T-helper 2 cell treated with Interferon-gamma antibody and Interleukin-4, amounts not matched to agents 100 ng/mL and 5 ng/mL, for 36 hours (primary cell): ENCODE measurements around the gene MYLK3. TPM values are rescaled to one million over a fixed set of nuclear protein-coding genes. Genes with fewer than 3 reads are reported as not detected.
"Not testable (repeated sequence)": the region's sequence is repeated elsewhere in the genome, so short reads cannot be mapped to it uniquely, and the experiment has no call there.

Source experiments
- intact Hi-C: fragments of 100-400 bp; cut with micrococcal nuclease; formaldehyde crosslinking; loops from one replicate; pipeline ENCODE4 v1.15.1; 2023
- total RNA-seq: library from RNA; stranded (reverse); gene quantifications from 2 replicates; pipeline ENCODE4 v1.2.3, GENCODE V29; 2022

Gene MYLK3
- 0.39 and 0.59 TPM in 2 replicates for total RNA-seq

- intact Hi-C loops, result no loop called here
These were observed at the start of gene MYLK3 for GRCh38 chr16:46747777-46748651. TSS of gene MYLK3 (minus strand) at chr16:46748344. CDS start at chr16:46748193, 151 bp downstream.

GRCh38 chr16:46797501-46797900, 49.4 kb upstream of the MYLK3 start:
- intact Hi-C loops, result no loop called here

GRCh38 chr16:46796764-46797269, 48.7 kb upstream of the MYLK3 start:
- intact Hi-C loops, result no loop called here

- intact Hi-C loops, result no loop called here
These were observed 45.7 kb upstream of the MYLK3 start for GRCh38 chr16:46793841-46794240.

GRCh38 chr16:46790599-46791270, 42.6 kb upstream of the MYLK3 start:
- intact Hi-C loops, result loop anchor here (1.0 to 2.0 kb wide), 3 partner anchors 16 to 101 kb away; partner anchors contain the start of genes C16orf87, ORC6 and VPS35

GRCh38 chr16:46789499-46790414, 41.6 kb upstream of the MYLK3 start:
- intact Hi-C loops, result loop anchor here (1.0 to 2.0 kb wide), 3 partner anchors 17 to 100 kb away; partner anchors contain the start of genes C16orf87, ORC6 and VPS35

- intact Hi-C loops, result no loop called here
These were observed 40.8 kb upstream of the MYLK3 start for GRCh38 chr16:46788891-46789474.

- intact Hi-C loops, result no loop called here
These were observed 39.8 kb upstream of the MYLK3 start for GRCh38 chr16:46787909-46788308.

- intact Hi-C loops, result no loop called here
These were observed 37.1 kb upstream of the MYLK3 start for GRCh38 chr16:46785076-46785845.

- intact Hi-C loops, result not testable (repeated sequence)
These were observed 36.4 kb upstream of the MYLK3 start for GRCh38 chr16:46784569-46784968.

GRCh38 chr16:46783800-46784199, 35.7 kb upstream of the MYLK3 start:
- intact Hi-C loops, result no loop called here

- intact Hi-C loops, result no loop called here
These were observed 34.2 kb upstream of the MYLK3 start for GRCh38 chr16:46782320-46782719.

- intact Hi-C loops, result no loop called here
These were observed 29.7 kb upstream of the MYLK3 start for GRCh38 chr16:46777804-46778203.

- intact Hi-C loops, result no loop called here
These were observed 27.1 kb upstream of the MYLK3 start for GRCh38 chr16:46775214-46775613.

GRCh38 chr16:46774743-46775177, 26.6 kb upstream of the MYLK3 start:
- intact Hi-C loops, result no loop called here

- intact Hi-C loops, result no loop called here
These were observed 24.3 kb upstream of the MYLK3 start for GRCh38 chr16:46772463-46772862.

- intact Hi-C loops, result no loop called here
These were observed 20.7 kb upstream of the MYLK3 start for GRCh38 chr16:46768809-46769208.

- intact Hi-C loops, result no loop called here
These were observed 16.9 kb upstream of the MYLK3 start for GRCh38 chr16:46765050-46765449.

GRCh38 chr16:46763147-46763546, 15.0 kb upstream of the MYLK3 start:
- intact Hi-C loops, result no loop called here

- intact Hi-C loops, result no loop called here
These were observed 14.4 kb upstream of the MYLK3 start for GRCh38 chr16:46762583-46762982.
